ENCODE results near the gene ZFPM1.
A peak's percentile ranks its signal among the peaks of the same experiment; 100 is the strongest.

ZFPM1 gene

GRCh38 chr16:88569614-88569984 is 116.5 kb downstream of the ZFPM1 start:
- H3K27ac ChIP-seq, result peak overlapping the region; percentile 84
- no peak for TF ChIP-seq ZFX (IDR thresholded peaks at IDR 0.05)
- no peak for TF ChIP-seq CTCF (conservative IDR thresholded peaks at IDR 0.05)

GRCh38 chr16:88569985-88570690 is 117.1 kb downstream of the ZFPM1 start, which contains the start of gene ZC3H18:
TSS of gene ZC3H18 (plus strand) at chr16:88570403. CDS start at chr16:88577124, 6,721 bp downstream.
- TF ChIP-seq ZFX (IDR thresholded peaks at IDR 0.05), result peak; percentile 85
- no peak for TF ChIP-seq CTCF (conservative IDR thresholded peaks at IDR 0.05)
- peak within 1 kb of the TSS; percentile 84 for H3K27ac ChIP-seq

GRCh38 chr16:88570691-88571092 is 117.6 kb downstream of the ZFPM1 start:
- TF ChIP-seq ZFX (IDR thresholded peaks at IDR 0.05) (peak; percentile 72; the same call in 1 of the 2 replicates), CTCF (conservative IDR thresholded peaks at IDR 0.05) (no peak)
- peak overlapping the region; percentile 84 for H3K27ac ChIP-seq

GRCh38 chr16:88575251-88575650 is 122.2 kb downstream of the ZFPM1 start:
- TF ChIP-seq CTCF (conservative IDR thresholded peaks at IDR 0.05), result no peak
- TF ChIP-seq ZFX (IDR thresholded peaks at IDR 0.05), result no peak
- no peak overlapping the region for H3K27ac ChIP-seq

GRCh38 chr16:88576307-88576706 is 123.2 kb downstream of the ZFPM1 start:
- TF ChIP-seq CTCF (conservative IDR thresholded peaks at IDR 0.05) (no peak), ZFX (IDR thresholded peaks at IDR 0.05) (no peak)
- H3K27ac ChIP-seq, result no peak overlapping the region

GRCh38 chr16:88577166-88577565 is 124.1 kb downstream of the ZFPM1 start:
- H3K27ac ChIP-seq, result no peak overlapping the region
- TF ChIP-seq CTCF (conservative IDR thresholded peaks at IDR 0.05) (no peak), ZFX (IDR thresholded peaks at IDR 0.05) (no peak)

GRCh38 chr16:88578446-88579313 is 125.6 kb downstream of the ZFPM1 start:
- no peak for TF ChIP-seq CTCF (conservative IDR thresholded peaks at IDR 0.05)
- no peak for TF ChIP-seq ZFX (IDR thresholded peaks at IDR 0.05)
- no peak overlapping the region for H3K27ac ChIP-seq
